GM23338 (cell line): ENCODE measurements around the gene TPK1. TPM values are rescaled to one million over a fixed set of nuclear protein-coding genes. Genes with fewer than 3 reads are reported as not detected.

Experiments used
- ATAC-seq: fragments of 200-7000 bp; cut with Tn5 transposase; 3 replicates; pipeline ENCODE4 v1.9.1; 2020
- DNase-seq: peaks from one replicate; pipeline ENCODE4 v3.0.0-alpha.2; 2015; ENCODE audit warnings: low spot score
- H2AFZ ChIP-seq: fragments of 200-600 bp; sonication (generic); 2 replicates; pipeline ENCODE4 v1.8.0; 2016; ENCODE audit warnings: antibody characterized with exemption, mild to moderate bottlenecking, moderate library complexity
- H3F3A ChIP-seq: fragments of 200-600 bp; sonication (generic); replicated peaks from 2 replicates; pipeline ENCODE4 v1.8.0; 2017; ENCODE audit warnings: antibody characterized with exemption, mixed run types, low read depth
- H3K27ac ChIP-seq: fragments of 200-600 bp; sonication (generic); 2 replicates; pipeline ENCODE4 v1.6.1; 2016; ENCODE audit warnings: low read depth
- H3K27me3 ChIP-seq: fragments of 200-600 bp; sonication (generic); 2 replicates; pipeline ENCODE4 v1.8.0; 2016; ENCODE audit warnings: mild to moderate bottlenecking, mixed run types, moderate library complexity; ENCODE audit not compliant: insufficient read depth
- H3K36me3 ChIP-seq: fragments of 200-600 bp; sonication (generic); 2 replicates; pipeline ENCODE4 v1.8.0; 2016; ENCODE audit warnings: mild to moderate bottlenecking; ENCODE audit not compliant: insufficient read depth
- H3K4me1 ChIP-seq: fragments of 200-600 bp; sonication (generic); 2 replicates; pipeline ENCODE4 v1.8.0; 2016; ENCODE audit warnings: mild to moderate bottlenecking, moderate library complexity; ENCODE audit not compliant: insufficient read depth
- H3K4me2 ChIP-seq: fragments of 200-600 bp; sonication (generic); 2 replicates; pipeline ENCODE4 v1.7.1; 2017; ENCODE audit warnings: mixed run types
- H3K4me3 ChIP-seq: fragments of 200-600 bp; sonication (generic); 2 replicates; pipeline ENCODE4 v1.6.1; 2016; ENCODE audit warnings: mixed run types
- H3K79me2 ChIP-seq: fragments of 200-600 bp; sonication (generic); replicated peaks from 2 replicates; pipeline ENCODE4 v1.8.0; 2017; ENCODE audit warnings: mild to moderate bottlenecking; ENCODE audit not compliant: insufficient read depth
- H3K9me2 ChIP-seq: fragments of 200-600 bp; sonication (generic); 2 replicates; pipeline ENCODE4 v1.8.0; 2017; ENCODE audit not compliant: insufficient read depth
- H4K20me1 ChIP-seq: fragments of 200-600 bp; sonication (generic); replicated peaks from 2 replicates; pipeline ENCODE4 v1.8.0; 2017; ENCODE audit warnings: mild to moderate bottlenecking; ENCODE audit not compliant: insufficient read depth
- H3K27ac Mint-ChIP-seq: 2 replicates; pipeline ENCODE4 v1.8.0; 2020; ENCODE audit warnings: inconsistent platforms, mild to moderate bottlenecking, moderate library complexity, mixed read lengths
- H3K27me3 Mint-ChIP-seq: 3 replicates; pipeline ENCODE4 v1.8.0; 2022; ENCODE audit warnings: low read depth, mild to moderate bottlenecking, moderate library complexity, mixed read lengths, inconsistent platforms; ENCODE audit not compliant: insufficient read depth, poor library complexity
- H3K36me3 Mint-ChIP-seq: 3 replicates; pipeline ENCODE4 v1.8.0; 2021; ENCODE audit warnings: low read depth, mild to moderate bottlenecking, inconsistent platforms, moderate library complexity, mixed read lengths
- H3K4me1 Mint-ChIP-seq: 3 replicates; pipeline ENCODE4 v1.8.0; 2020; ENCODE audit warnings: mild to moderate bottlenecking, inconsistent platforms, mixed read lengths
- H3K4me3 Mint-ChIP-seq: 3 replicates; pipeline ENCODE4 v1.8.0; 2021; ENCODE audit warnings: moderate library complexity, mild to moderate bottlenecking, inconsistent platforms, mixed read lengths
- H3K9me3 Mint-ChIP-seq: 3 replicates; pipeline ENCODE4 v1.8.0; 2020; ENCODE audit warnings: moderate library complexity, mild to moderate bottlenecking, inconsistent platforms, mixed read lengths
- EZH2 ChIP-seq: fragments of 200-600 bp; sonication (generic); IDR thresholded peaks from one replicate; pipeline ENCODE4 v1.8.0; 2017; ENCODE audit warnings: antibody characterized with exemption, mild to moderate bottlenecking, low read depth; ENCODE audit not compliant: unreplicated experiment
- NANOG ChIP-seq: IDR thresholded peaks from 2 replicates; pipeline ENCODE4 v1.6.1; 2016; ENCODE audit warnings: antibody characterized with exemption, borderline replicate concordance
- POLR2AphosphoS5 ChIP-seq: IDR thresholded peaks from 2 replicates; pipeline ENCODE4 v1.6.1; 2016; ENCODE audit warnings: antibody characterized with exemption, low read depth
- ZNF331 ChIP-seq: fragments of 250-450 bp; sonication (Bioruptor Pico); IDR thresholded peaks from 2 replicates; pipeline ENCODE4 v1.5.0; 2020; ENCODE audit warnings: low read depth, mild to moderate bottlenecking, moderate library complexity
- polyA plus RNA-seq: library from polyadenylated mRNA; unstranded; fragments of >200 nt; fragmentation: Nextera tagmentation; extraction: Ambion mirVana; gene quantifications from 2 replicates; pipeline ENCODE4 v1.2.1, GENCODE V29; 2016
- total RNA-seq: library from RNA; depleted of rRNA; stranded (reverse); fragments of >200 nt; shearing (Covaris generic); gene quantifications from 2 replicates; pipeline ENCODE4 v1.2.3, GENCODE V29; 2014
- TF ChIP-seq, protein P1 (sequence below): fragments of 250-450 bp; sonication (Bioruptor Pico); IDR thresholded peaks from 2 replicates; pipeline ENCODE4 v1.5.0; 2020; ENCODE audit warnings: mild to moderate bottlenecking, moderate library complexity
- TF ChIP-seq, protein P2 (sequence below): IDR thresholded peaks from one replicate; pipeline ENCODE4 v1.6.1; 2018; ENCODE audit warnings: antibody characterized with exemption; ENCODE audit not compliant: unreplicated experiment

The TPK1 gene
- total and polyA plus RNA-seq, 2 experiments from 2014 or later, result 2.6 to 2.9 TPM

DNA sequence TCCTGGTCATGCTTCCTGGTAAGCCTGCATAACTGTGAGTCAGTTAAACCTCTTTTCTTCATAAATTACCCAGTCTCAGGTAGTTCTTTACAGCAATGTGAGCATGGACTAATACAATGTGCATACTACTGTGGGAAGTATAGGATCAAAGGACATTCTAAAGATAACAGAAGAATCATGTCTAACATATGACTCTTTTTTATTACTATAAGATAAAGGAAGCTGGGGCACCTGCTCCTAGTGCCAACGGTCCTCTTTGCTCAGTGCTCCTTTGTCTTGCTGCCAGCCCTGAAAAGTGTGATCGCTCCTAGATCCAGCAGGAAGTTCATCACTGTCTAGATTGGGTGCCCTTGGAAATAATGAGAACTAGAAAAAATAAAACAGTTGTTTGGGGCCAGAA, 289.1 kb downstream of the TPK1 start:
- Histone ChIP-seq H3K4me2 (no peak overlapping the region), H3K27me3 (no peaks in the 10 kb centered on the region), H3K79me2 (no peaks in the 10 kb centered on the region), H3F3A (no peaks in the 10 kb centered on the region), H4K20me1 (no peaks in the 10 kb centered on the region), H3K4me3 (no peak overlapping the region), H3K36me3 (no peaks in the 10 kb centered on the region), H3K4me1 (no peaks in the 10 kb centered on the region), H3K9me2 (no peaks in the 10 kb centered on the region), H2AFZ (no peak overlapping the region), H3K27ac (no peak overlapping the region)
- no peaks in the 10 kb centered on the region for H3K9me3 Mint-ChIP-seq
- H3K27me3 Mint-ChIP-seq, result no peaks in the 10 kb centered on the region
- H3K4me3 Mint-ChIP-seq, result no peak overlapping the region
- no peak for DNase-seq
- H3K27ac Mint-ChIP-seq, result no peak overlapping the region
- H3K4me1 Mint-ChIP-seq, result no peaks in the 10 kb centered on the region
- no peak for ATAC-seq
- no peaks in the 10 kb centered on the region for H3K36me3 Mint-ChIP-seq
- TF ChIP-seq, protein P1, sequence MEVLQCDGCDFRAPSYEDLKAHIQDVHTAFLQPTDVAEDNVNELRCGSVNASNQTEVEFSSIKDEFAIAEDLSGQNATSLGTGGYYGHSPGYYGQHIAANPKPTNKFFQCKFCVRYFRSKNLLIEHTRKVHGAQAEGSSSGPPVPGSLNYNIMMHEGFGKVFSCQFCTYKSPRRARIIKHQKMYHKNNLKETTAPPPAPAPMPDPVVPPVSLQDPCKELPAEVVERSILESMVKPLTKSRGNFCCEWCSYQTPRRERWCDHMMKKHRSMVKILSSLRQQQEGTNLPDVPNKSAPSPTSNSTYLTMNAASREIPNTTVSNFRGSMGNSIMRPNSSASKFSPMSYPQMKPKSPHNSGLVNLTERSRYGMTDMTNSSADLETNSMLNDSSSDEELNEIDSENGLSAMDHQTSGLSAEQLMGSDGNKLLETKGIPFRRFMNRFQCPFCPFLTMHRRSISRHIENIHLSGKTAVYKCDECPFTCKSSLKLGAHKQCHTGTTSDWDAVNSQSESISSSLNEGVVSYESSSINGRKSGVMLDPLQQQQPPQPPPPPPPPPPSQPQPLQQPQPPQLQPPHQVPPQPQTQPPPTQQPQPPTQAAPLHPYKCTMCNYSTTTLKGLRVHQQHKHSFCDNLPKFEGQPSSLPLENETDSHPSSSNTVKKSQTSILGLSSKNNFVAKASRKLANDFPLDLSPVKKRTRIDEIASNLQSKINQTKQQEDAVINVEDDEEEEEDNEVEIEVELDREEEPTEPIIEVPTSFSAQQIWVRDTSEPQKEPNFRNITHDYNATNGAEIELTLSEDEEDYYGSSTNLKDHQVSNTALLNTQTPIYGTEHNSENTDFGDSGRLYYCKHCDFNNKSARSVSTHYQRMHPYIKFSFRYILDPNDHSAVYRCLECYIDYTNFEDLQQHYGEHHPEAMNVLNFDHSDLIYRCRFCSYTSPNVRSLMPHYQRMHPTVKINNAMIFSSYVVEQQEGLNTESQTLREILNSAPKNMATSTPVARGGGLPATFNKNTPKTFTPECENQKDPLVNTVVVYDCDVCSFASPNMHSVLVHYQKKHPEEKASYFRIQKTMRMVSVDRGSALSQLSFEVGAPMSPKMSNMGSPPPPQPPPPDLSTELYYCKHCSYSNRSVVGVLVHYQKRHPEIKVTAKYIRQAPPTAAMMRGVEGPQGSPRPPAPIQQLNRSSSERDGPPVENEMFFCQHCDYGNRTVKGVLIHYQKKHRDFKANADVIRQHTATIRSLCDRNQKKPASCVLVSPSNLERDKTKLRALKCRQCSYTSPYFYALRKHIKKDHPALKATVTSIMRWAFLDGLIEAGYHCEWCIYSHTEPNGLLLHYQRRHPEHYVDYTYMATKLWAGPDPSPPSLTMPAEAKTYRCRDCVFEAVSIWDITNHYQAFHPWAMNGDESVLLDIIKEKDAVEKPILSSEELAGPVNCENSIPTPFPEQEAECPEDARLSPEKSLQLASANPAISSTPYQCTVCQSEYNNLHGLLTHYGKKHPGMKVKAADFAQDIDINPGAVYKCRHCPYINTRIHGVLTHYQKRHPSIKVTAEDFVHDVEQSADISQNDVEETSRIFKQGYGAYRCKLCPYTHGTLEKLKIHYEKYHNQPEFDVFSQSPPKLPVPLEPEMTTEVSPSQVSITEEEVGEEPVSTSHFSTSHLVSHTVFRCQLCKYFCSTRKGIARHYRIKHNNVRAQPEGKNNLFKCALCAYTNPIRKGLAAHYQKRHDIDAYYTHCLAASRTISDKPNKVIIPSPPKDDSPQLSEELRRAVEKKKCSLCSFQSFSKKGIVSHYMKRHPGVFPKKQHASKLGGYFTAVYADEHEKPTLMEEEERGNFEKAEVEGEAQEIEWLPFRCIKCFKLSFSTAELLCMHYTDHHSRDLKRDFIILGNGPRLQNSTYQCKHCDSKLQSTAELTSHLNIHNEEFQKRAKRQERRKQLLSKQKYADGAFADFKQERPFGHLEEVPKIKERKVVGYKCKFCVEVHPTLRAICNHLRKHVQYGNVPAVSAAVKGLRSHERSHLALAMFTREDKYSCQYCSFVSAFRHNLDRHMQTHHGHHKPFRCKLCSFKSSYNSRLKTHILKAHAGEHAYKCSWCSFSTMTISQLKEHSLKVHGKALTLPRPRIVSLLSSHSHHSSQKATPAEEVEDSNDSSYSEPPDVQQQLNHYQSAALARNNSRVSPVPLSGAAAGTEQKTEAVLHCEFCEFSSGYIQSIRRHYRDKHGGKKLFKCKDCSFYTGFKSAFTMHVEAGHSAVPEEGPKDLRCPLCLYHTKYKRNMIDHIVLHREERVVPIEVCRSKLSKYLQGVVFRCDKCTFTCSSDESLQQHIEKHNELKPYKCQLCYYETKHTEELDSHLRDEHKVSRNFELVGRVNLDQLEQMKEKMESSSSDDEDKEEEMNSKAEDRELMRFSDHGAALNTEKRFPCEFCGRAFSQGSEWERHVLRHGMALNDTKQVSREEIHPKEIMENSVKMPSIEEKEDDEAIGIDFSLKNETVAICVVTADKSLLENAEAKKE, result no peak
- no peak for TF ChIP-seq ZNF331
- TF ChIP-seq, protein P2, sequence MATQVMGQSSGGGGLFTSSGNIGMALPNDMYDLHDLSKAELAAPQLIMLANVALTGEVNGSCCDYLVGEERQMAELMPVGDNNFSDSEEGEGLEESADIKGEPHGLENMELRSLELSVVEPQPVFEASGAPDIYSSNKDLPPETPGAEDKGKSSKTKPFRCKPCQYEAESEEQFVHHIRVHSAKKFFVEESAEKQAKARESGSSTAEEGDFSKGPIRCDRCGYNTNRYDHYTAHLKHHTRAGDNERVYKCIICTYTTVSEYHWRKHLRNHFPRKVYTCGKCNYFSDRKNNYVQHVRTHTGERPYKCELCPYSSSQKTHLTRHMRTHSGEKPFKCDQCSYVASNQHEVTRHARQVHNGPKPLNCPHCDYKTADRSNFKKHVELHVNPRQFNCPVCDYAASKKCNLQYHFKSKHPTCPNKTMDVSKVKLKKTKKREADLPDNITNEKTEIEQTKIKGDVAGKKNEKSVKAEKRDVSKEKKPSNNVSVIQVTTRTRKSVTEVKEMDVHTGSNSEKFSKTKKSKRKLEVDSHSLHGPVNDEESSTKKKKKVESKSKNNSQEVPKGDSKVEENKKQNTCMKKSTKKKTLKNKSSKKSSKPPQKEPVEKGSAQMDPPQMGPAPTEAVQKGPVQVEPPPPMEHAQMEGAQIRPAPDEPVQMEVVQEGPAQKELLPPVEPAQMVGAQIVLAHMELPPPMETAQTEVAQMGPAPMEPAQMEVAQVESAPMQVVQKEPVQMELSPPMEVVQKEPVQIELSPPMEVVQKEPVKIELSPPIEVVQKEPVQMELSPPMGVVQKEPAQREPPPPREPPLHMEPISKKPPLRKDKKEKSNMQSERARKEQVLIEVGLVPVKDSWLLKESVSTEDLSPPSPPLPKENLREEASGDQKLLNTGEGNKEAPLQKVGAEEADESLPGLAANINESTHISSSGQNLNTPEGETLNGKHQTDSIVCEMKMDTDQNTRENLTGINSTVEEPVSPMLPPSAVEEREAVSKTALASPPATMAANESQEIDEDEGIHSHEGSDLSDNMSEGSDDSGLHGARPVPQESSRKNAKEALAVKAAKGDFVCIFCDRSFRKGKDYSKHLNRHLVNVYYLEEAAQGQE, result no peak
- TF ChIP-seq EZH2, result no peak
- no peak for TF ChIP-seq POLR2AphosphoS5
- no peak for TF ChIP-seq NANOG
